Natural killer cell (primary cell): ENCODE measurements around the gene RAI1. TPM values are rescaled to one million over a fixed set of nuclear protein-coding genes. Genes with fewer than 3 reads are reported as not detected.

ENCODE experiments used
- ATAC-seq, 3 donors: fragments of 150-1000 bp in 2 of 3; fragments of 200-7000 bp in 1 of 3; cut with Tn5 transposase; 1 replicate in 1 of 3; 2 replicates in 2 of 3; pipeline ENCODE4 v1.10.0; 2021; ENCODE audit warnings: mild to moderate bottlenecking in 2 of 3, moderate library complexity in 2 of 3
- DNase-seq, 2 donors: peaks; one replicate each; pipeline versions ENCODE4 v3.0.0 to v3.0.0-alpha.2; 2013 to 2021; ENCODE audit warnings: mixed read lengths in 1 of 2
- H3K27ac ChIP-seq: one replicate; pipeline ENCODE4 v1.5.1; 2013; ENCODE audit warnings: mild to moderate bottlenecking, low read length
- H3K27me3 ChIP-seq: one replicate; pipeline ENCODE4 v1.6.1; 2013; ENCODE audit warnings: low read length; ENCODE audit not compliant: control insufficient read depth, insufficient read depth
- H3K36me3 ChIP-seq: one replicate; pipeline ENCODE4 v1.6.1; 2013; ENCODE audit warnings: low read length; ENCODE audit not compliant: control insufficient read depth, insufficient read depth
- H3K4me1 ChIP-seq: one replicate; pipeline ENCODE4 v1.6.1; 2013; ENCODE audit warnings: low read length; ENCODE audit not compliant: control insufficient read depth, insufficient read depth
- H3K4me3 ChIP-seq: one replicate; pipeline ENCODE4 v1.5.1; 2013; ENCODE audit warnings: low read length
- H3K9me3 ChIP-seq: one replicate; pipeline ENCODE4 v1.6.1; 2013; ENCODE audit warnings: low read length; ENCODE audit not compliant: control insufficient read depth, insufficient read depth
- H3K27ac Mint-ChIP-seq, 2 donors: one replicate each; pipeline ENCODE4 v1.8.0; 2022; ENCODE audit warnings: mild to moderate bottlenecking in 2 of 2, mixed read lengths in 2 of 2, moderate library complexity in 1 of 2
- H3K27me3 Mint-ChIP-seq, 2 donors: one replicate each; pipeline ENCODE4 v1.8.0; 2022; ENCODE audit warnings: low read depth in 2 of 2, mixed read lengths in 2 of 2
- H3K36me3 Mint-ChIP-seq: one replicate; pipeline ENCODE4 v1.8.0; 2022; ENCODE audit warnings: mixed read lengths
- H3K4me1 Mint-ChIP-seq, 2 donors: one replicate each; pipeline ENCODE4 v1.8.0; 2022; ENCODE audit warnings: mixed read lengths in 2 of 2
- H3K4me3 Mint-ChIP-seq: one replicate; pipeline ENCODE4 v1.8.0; 2022; ENCODE audit warnings: mild to moderate bottlenecking, moderate library complexity, mixed read lengths
- H3K9me3 Mint-ChIP-seq, 2 donors: one replicate each; pipeline ENCODE4 v1.8.0; 2022; ENCODE audit warnings: mixed read lengths in 2 of 2
- CTCF ChIP-seq: fragments of 200-600 bp; IDR thresholded peaks from one replicate; pipeline ENCODE4 v1.8.0; 2022; ENCODE audit warnings: antibody characterized with exemption
- WGBS: methylation state at CpG from one replicate; pipeline ENCODE4 v1.1.7; 2013; ENCODE audit warnings: missing lambda C conversion rate; ENCODE audit not compliant: insufficient coverage; 5-methylcytosine and 5-hydroxymethylcytosine counted together
- intact Hi-C: fragments of 100-400 bp; cut with micrococcal nuclease; formaldehyde crosslinking; loops from one replicate; pipeline ENCODE4 v1.14.2; 2022
- total RNA-seq, 4 donors: library from RNA; stranded (reverse); fragments of 120-200 nt in 1 of 4; gene quantifications; one replicate each; pipeline versions ENCODE4 v1.2.3 to v1.2.4, GENCODE V29; 2013 to 2022

Gene RAI1
- total RNA-seq, 3 donors from 2014 or later (not counting 1 experiment from before 2014, with no cell fraction given) = 39.8 to 55.0 (median 49.4) TPM

GRCh38 chr17:17714261-17714866 lies 33.1 kb downstream of the RAI1 start:
- peaks cover 0 to 4% of the 10 kb centered on the region in 2 donors for H3K27me3 Mint-ChIP-seq
- H3K4me3 Mint-ChIP-seq = peak overlapping the region; percentile 17
- no peaks in the 10 kb centered on the region for H3K36me3 Mint-ChIP-seq
- H3K9me3 Mint-ChIP-seq = no peaks in the 10 kb centered on the region
- DNase-seq = no peak
- Histone ChIP-seq H3K4me1 (peaks cover 51% of the 10 kb centered on the region), H3K4me3 (no peak overlapping the region), H3K27ac (no peak overlapping the region), H3K36me3 (no peaks in the 10 kb centered on the region), H3K9me3 (no peaks in the 10 kb centered on the region), H3K27me3 (no peaks in the 10 kb centered on the region)
- H3K27ac Mint-ChIP-seq = peak overlapping the region; percentile 62 to 76
- WGBS = 54% methylated on average over 16 of the region's 16 CpGs
- no peak for TF ChIP-seq CTCF
- peaks cover 34 to 53% of the 10 kb centered on the region in 2 donors for H3K4me1 Mint-ChIP-seq
- no peak for ATAC-seq
- intact Hi-C loops = loop anchor here (5.0 kb wide), 1 partner anchor 38 kb away; no protein-coding TSS in a partner anchor

- Histone ChIP-seq H3K36me3 (no peaks in the 10 kb centered on the region), H3K4me1 (peaks cover 51% of the 10 kb centered on the region), H3K4me3 (no peak overlapping the region), H3K27me3 (no peaks in the 10 kb centered on the region), H3K9me3 (no peaks in the 10 kb centered on the region), H3K27ac (no peak overlapping the region)
- intact Hi-C loops = loop anchor here (5.0 kb wide), 1 partner anchor 37 kb away; no protein-coding TSS in a partner anchor
- ATAC-seq (no peak), DNase-seq (no peak)
- no peak for TF ChIP-seq CTCF
- H3K36me3 Mint-ChIP-seq = no peaks in the 10 kb centered on the region
- H3K27ac Mint-ChIP-seq = peak overlapping the region in 1 of 2 donors; percentile 22
- peaks cover 37 to 56% of the 10 kb centered on the region in 2 donors for H3K4me1 Mint-ChIP-seq
- no peaks in the 10 kb centered on the region for H3K9me3 Mint-ChIP-seq
- H3K27me3 Mint-ChIP-seq = peaks cover 0 to 6% of the 10 kb centered on the region in 2 donors
- H3K4me3 Mint-ChIP-seq = no peak overlapping the region
- 100% methylated on average over 1 of the region's 3 CpGs for WGBS
Measured at GRCh38 chr17:17714879-17715278, 33.6 kb downstream of the RAI1 start.

GRCh38 chr17:17716837-17717523 lies 35.7 kb downstream of the RAI1 start:
- Mint-ChIP-seq H3K27me3 (peaks cover 11 to 15% of the 10 kb centered on the region in 2 donors), H3K9me3 (no peaks in the 10 kb centered on the region), H3K36me3 (no peaks in the 10 kb centered on the region), H3K4me1 (peaks cover 45 to 63% of the 10 kb centered on the region in 2 donors), H3K4me3 (no peak overlapping the region), H3K27ac (peak overlapping the region in 1 of 2 donors; percentile 59)
- Histone ChIP-seq H3K27ac (no peak overlapping the region), H3K4me3 (no peak overlapping the region), H3K27me3 (peaks cover 5% of the 10 kb centered on the region), H3K36me3 (no peaks in the 10 kb centered on the region), H3K9me3 (no peaks in the 10 kb centered on the region), H3K4me1 (peaks cover 40% of the 10 kb centered on the region)
- ATAC-seq (no peak), DNase-seq (no peak)
- TF ChIP-seq CTCF = no peak
- intact Hi-C loops = no loop called here
- 91% methylated on average over 7 of the region's 7 CpGs for WGBS
